Hepatocyte (in vitro differentiated cells): ENCODE results near the gene FCHO1. TPM values are rescaled to one million over a fixed set of nuclear protein-coding genes. Genes with fewer than 3 reads are reported as not detected.

Source experiments
- DNase-seq: peaks from one replicate; pipeline ENCODE4 v3.0.0-alpha.2; 2016; ENCODE audit warnings: low spot score
- H2AFZ ChIP-seq: fragments of 200-600 bp; sonication (generic); 2 replicates; pipeline ENCODE4 v1.6.0; 2016; ENCODE audit warnings: antibody characterized with exemption, mild to moderate bottlenecking
- H3K27ac ChIP-seq: fragments of 200-600 bp; sonication (generic); 2 replicates; pipeline ENCODE4 v1.5.1; 2016; ENCODE audit warnings: mild to moderate bottlenecking
- H3K27me3 ChIP-seq: fragments of 200-600 bp; sonication (generic); 2 replicates; pipeline ENCODE4 v1.6.1; 2016
- H3K36me3 ChIP-seq: fragments of 200-600 bp; sonication (generic); replicated peaks from 2 replicates; pipeline ENCODE4 v1.5.1; 2016; ENCODE audit warnings: low read depth; ENCODE audit not compliant: insufficient read depth
- H3K4me1 ChIP-seq: fragments of 200-600 bp; sonication (generic); 2 replicates; pipeline ENCODE4 v1.5.1; 2016; ENCODE audit warnings: mild to moderate bottlenecking, moderate library complexity; ENCODE audit not compliant: insufficient read depth
- H3K4me2 ChIP-seq: fragments of 200-600 bp; sonication (generic); 2 replicates; pipeline ENCODE4 v1.6.0; 2016
- H3K4me3 ChIP-seq: fragments of 200-600 bp; sonication (generic); 2 replicates; pipeline ENCODE4 v1.5.1; 2016; ENCODE audit warnings: mild to moderate bottlenecking
- H3K79me2 ChIP-seq: fragments of 200-600 bp; sonication (generic); 2 replicates; pipeline ENCODE4 v1.6.0; 2017; ENCODE audit warnings: mild to moderate bottlenecking
- H3K9me2 ChIP-seq: fragments of 200-600 bp; sonication (generic); replicated peaks from 2 replicates; pipeline ENCODE4 v1.6.0; 2017; ENCODE audit warnings: mild to moderate bottlenecking; ENCODE audit not compliant: insufficient read depth
- H3K9me3 ChIP-seq: fragments of 200-600 bp; sonication (generic); 2 replicates; pipeline ENCODE4 v1.5.1; 2016; ENCODE audit warnings: low read depth, mild to moderate bottlenecking
- H4K20me1 ChIP-seq: fragments of 200-600 bp; sonication (generic); 2 replicates; pipeline ENCODE4 v1.6.0; 2016; ENCODE audit warnings: mild to moderate bottlenecking; ENCODE audit not compliant: insufficient read depth, poor library complexity, severe bottlenecking
- EZH2 ChIP-seq: fragments of 200-600 bp; sonication (generic); IDR thresholded peaks from 2 replicates; pipeline ENCODE4 v1.6.1; 2016; ENCODE audit warnings: antibody characterized with exemption, mild to moderate bottlenecking, borderline replicate concordance
- EZH2phosphoT487 ChIP-seq: fragments of 200-600 bp; sonication (generic); IDR thresholded peaks from one replicate; pipeline ENCODE4 v1.6.1; 2018; ENCODE audit warnings: antibody characterized with exemption, mild to moderate bottlenecking, low read depth, moderate library complexity; ENCODE audit not compliant: unreplicated experiment, severe bottlenecking
- WGBS: methylation state at CpG from one replicate; pipeline ENCODE4 v1.1.6; 2016; ENCODE audit warnings: low lambda C conversion rate; ENCODE audit errors: missing lambda C conversion rate; 5-methylcytosine and 5-hydroxymethylcytosine counted together
- polyA plus RNA-seq: library from polyadenylated mRNA; unstranded; fragments of >200 nt; fragmentation: Nextera tagmentation; extraction: Ambion mirVana; gene quantifications from 2 replicates; pipeline ENCODE4 v1.2.1, GENCODE V29; 2016
- total RNA-seq: library from RNA; depleted of rRNA; stranded (reverse); fragments of >200 nt; gene quantifications from 2 replicates; pipeline ENCODE4 v1.2.3, GENCODE V29; 2014
- TF ChIP-seq, protein P1 (sequence below): fragments of 200-600 bp; sonication (generic); IDR thresholded peaks from 2 replicates; pipeline ENCODE4 v1.5.1; 2016; ENCODE audit warnings: antibody characterized with exemption, mild to moderate bottlenecking; ENCODE audit not compliant: poor library complexity

Gene FCHO1
- total and polyA plus RNA-seq, 2 experiments from 2014 or later, result 1.9 to 2.1 TPM

DNA sequence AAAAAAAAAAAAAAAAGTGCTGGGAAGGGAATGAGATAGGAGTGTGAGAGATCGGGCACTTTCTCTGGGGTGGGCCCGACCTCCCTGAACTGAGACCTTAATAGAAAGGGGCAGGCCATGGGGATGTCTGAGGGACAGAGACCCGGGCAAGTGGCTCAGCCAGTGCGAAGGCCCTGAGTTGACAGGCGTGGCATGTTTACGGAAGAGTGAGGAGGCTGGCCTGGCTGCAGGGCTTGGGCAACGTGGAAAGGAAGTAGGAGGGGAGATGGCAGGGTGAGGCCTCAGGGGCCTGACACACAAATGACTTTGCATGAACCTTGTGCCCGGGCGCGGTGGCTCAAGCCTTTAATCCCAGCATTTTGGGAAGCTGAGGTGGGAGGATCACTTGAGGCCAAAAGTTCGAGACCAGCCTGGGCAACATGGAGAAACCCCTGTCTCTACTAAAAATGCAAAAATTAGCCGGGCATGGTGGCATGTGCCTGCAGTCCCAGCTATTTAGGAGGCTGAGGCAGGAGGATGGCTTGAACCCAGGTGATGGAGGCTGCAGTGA, 13.9 kb downstream of the FCHO1 start:
- Histone ChIP-seq H3K4me3 (no peak overlapping the region), H2AFZ (no peak overlapping the region), H3K36me3 (no peaks in the 10 kb centered on the region), H4K20me1 (no peaks in the 10 kb centered on the region), H3K27me3 (no peaks in the 10 kb centered on the region), H3K4me1 (no peaks in the 10 kb centered on the region), H3K9me3 (no peaks in the 10 kb centered on the region), H3K9me2 (no peaks in the 10 kb centered on the region), H3K4me2 (no peak overlapping the region), H3K79me2 (no peaks in the 10 kb centered on the region), H3K27ac (no peak overlapping the region)
- DNase-seq, result no peak
- TF ChIP-seq EZH2phosphoT487, result no peak
- TF ChIP-seq, protein P1, sequence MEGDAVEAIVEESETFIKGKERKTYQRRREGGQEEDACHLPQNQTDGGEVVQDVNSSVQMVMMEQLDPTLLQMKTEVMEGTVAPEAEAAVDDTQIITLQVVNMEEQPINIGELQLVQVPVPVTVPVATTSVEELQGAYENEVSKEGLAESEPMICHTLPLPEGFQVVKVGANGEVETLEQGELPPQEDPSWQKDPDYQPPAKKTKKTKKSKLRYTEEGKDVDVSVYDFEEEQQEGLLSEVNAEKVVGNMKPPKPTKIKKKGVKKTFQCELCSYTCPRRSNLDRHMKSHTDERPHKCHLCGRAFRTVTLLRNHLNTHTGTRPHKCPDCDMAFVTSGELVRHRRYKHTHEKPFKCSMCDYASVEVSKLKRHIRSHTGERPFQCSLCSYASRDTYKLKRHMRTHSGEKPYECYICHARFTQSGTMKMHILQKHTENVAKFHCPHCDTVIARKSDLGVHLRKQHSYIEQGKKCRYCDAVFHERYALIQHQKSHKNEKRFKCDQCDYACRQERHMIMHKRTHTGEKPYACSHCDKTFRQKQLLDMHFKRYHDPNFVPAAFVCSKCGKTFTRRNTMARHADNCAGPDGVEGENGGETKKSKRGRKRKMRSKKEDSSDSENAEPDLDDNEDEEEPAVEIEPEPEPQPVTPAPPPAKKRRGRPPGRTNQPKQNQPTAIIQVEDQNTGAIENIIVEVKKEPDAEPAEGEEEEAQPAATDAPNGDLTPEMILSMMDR, result no peak
- WGBS, result 68% methylated on average over 12 of the region's 12 CpGs

DNA sequence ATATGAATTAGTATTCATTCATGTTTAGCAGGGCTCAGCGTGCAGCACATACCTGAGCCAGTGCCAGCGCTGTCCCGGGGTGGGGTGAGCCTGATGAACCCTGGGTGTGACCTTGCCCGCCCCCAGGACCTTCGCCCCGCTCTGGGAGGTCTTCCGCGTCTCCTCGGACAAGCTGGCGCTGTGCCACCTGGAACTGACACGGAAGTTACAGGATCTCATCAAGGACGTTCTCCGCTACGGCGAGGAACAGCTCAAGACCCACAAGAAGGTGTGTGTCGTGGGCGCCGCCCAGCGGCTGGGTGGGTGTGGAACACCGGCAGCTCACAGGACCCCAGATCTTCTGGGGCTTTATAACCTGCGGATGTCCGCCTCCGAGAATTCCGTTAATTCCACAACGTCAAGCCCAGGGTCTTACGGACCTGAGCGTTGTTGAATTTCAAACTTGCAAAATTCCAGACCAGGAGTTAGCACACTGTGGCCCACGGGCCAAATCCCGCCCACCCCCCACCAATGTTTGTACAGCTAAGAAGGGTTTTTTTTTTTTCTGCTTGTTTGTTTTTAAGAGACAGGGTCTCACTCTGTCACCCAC, 15.4 kb downstream of the FCHO1 start:
- Histone ChIP-seq H3K4me3 (no peak overlapping the region), H4K20me1 (no peaks in the 10 kb centered on the region), H3K4me2 (peak overlapping the region; percentile 83), H3K36me3 (no peaks in the 10 kb centered on the region), H3K79me2 (no peaks in the 10 kb centered on the region), H3K4me1 (no peaks in the 10 kb centered on the region), H3K9me2 (no peaks in the 10 kb centered on the region), H3K27me3 (no peaks in the 10 kb centered on the region), H2AFZ (no peak overlapping the region), H3K9me3 (no peaks in the 10 kb centered on the region), H3K27ac (no peak overlapping the region)
- 16% methylated on average over 29 of the region's 29 CpGs for WGBS
- TF ChIP-seq, protein P1, result peak; percentile 80
- no peak for TF ChIP-seq EZH2phosphoT487
- no peak for TF ChIP-seq EZH2
- DNase-seq, result peak; percentile 92

DNA sequence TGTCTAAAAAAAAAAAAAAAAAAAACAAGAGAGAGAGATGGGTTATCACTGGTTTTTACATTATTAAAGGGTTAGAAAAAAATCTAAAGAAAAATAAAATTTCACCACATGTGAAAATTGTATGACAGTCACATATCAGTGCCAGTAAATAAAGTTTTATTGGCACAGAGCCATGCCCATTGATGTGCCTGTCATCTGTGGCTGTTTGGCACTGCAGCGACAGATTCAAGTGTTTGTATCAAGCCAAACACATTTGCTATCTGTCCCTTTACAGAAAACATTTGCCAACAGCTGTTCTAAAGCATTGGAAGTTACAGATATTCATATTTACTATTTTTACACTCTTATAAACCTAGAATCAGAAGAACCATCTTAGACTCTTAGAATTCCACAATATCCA, 16.3 kb downstream of the FCHO1 start:
- no peaks in the 10 kb centered on the region for H3K79me2 ChIP-seq
- H3K9me3 ChIP-seq, result no peaks in the 10 kb centered on the region
- H3K36me3 ChIP-seq, result no peaks in the 10 kb centered on the region
- DNase-seq, result no peak
- no peaks in the 10 kb centered on the region for H3K27me3 ChIP-seq
- H3K4me3 ChIP-seq, result no peak overlapping the region
- no peaks in the 10 kb centered on the region for H3K4me1 ChIP-seq
- 87% methylated on average over 1 of the region's 1 CpG for WGBS
- no peak overlapping the region for H3K27ac ChIP-seq
- no peak overlapping the region for H2AFZ ChIP-seq
- TF ChIP-seq EZH2phosphoT487 (no peak), EZH2 (no peak)
- TF ChIP-seq, protein P1, result no peak
- no peak overlapping the region for H3K4me2 ChIP-seq
- no peaks in the 10 kb centered on the region for H3K9me2 ChIP-seq
- no peaks in the 10 kb centered on the region for H4K20me1 ChIP-seq
